Urinary bladder (tissue), 4 donors: ENCODE measurements around the gene KLHL7. TPM values are rescaled to one million over a fixed set of nuclear protein-coding genes. Genes with fewer than 3 reads are reported as not detected.
"Not testable (repeated sequence)": the region's sequence is repeated elsewhere in the genome, so short reads cannot be mapped to it uniquely, and the experiment has no call there.

Experiments
- DNase-seq: peaks from one replicate; pipeline ENCODE4 v3.0.0-alpha.2; 2015; ENCODE audit errors: extremely low spot score
- H3K27ac ChIP-seq: one replicate; pipeline ENCODE4 v1.5.1; 2013; ENCODE audit warnings: low read depth, mild to moderate bottlenecking, moderate library complexity
- H3K36me3 ChIP-seq: one replicate; pipeline ENCODE4 v1.6.1; 2013; ENCODE audit warnings: mild to moderate bottlenecking, moderate library complexity; ENCODE audit not compliant: insufficient read depth
- H3K4me1 ChIP-seq: one replicate; pipeline ENCODE4 v1.6.1; 2013; ENCODE audit warnings: mild to moderate bottlenecking, moderate library complexity; ENCODE audit not compliant: insufficient read depth
- H3K4me3 ChIP-seq: one replicate; pipeline ENCODE4 v1.5.1; 2013; ENCODE audit warnings: low read depth, low read length
- WGBS: extraction: QIAGEN DNeasy Blood & Tissue Kit; methylation state at CpG from one replicate; pipeline ENCODE4 v1.1.7; 2013; 5-methylcytosine and 5-hydroxymethylcytosine counted together
- polyA plus RNA-seq: library from polyadenylated mRNA; stranded (reverse); fragments of 200-250 nt; gene quantifications from one replicate; pipeline ENCODE4 v1.2.3, GENCODE V29; 2013
- total RNA-seq: library from RNA; depleted of rRNA; stranded (reverse); fragments of >200 nt; gene quantifications from one replicate; pipeline ENCODE4 v1.2.3, GENCODE V29; 2014
- donor health status: healthy with polysubstance abuse.
- donor health status: healthy.

Gene KLHL7
- total and polyA plus RNA-seq, 2 donors = 26.4 to 38.5 TPM

GRCh38 chr7:23220690-23221305 is 115.2 kb downstream of the KLHL7 start:
- H3K27ac ChIP-seq = no peak overlapping the region
- DNase-seq = no peak
- no peak overlapping the region for H3K4me3 ChIP-seq
- 55% methylated on average over 10 of the region's 10 CpGs for WGBS
- H3K4me1 ChIP-seq = no peaks in the 10 kb centered on the region
- no peaks in the 10 kb centered on the region for H3K36me3 ChIP-seq

GRCh38 chr7:23222439-23223030 is 117.0 kb downstream of the KLHL7 start:
- DNase-seq = no peak
- H3K27ac ChIP-seq = no peak overlapping the region
- WGBS = 41% methylated on average over 5 of the region's 5 CpGs

GRCh38 chr7:23224364-23224763 is 118.8 kb downstream of the KLHL7 start:
- not testable (repeated sequence) for DNase-seq, H3K36me3 ChIP-seq
- WGBS = 91% methylated on average over 4 of the region's 4 CpGs

More at GRCh38 chr7:23222439-23223030, 117.0 kb downstream of the KLHL7 start:
- no peaks in the 10 kb centered on the region for H3K4me1 ChIP-seq
- no peaks in the 10 kb centered on the region for H3K36me3 ChIP-seq
- H3K4me3 ChIP-seq = no peak overlapping the region

GRCh38 chr7:23226844-23227450 is 121.4 kb downstream of the KLHL7 start:
- WGBS = 67% methylated on average over 4 of the region's 4 CpGs
- Histone ChIP-seq H3K36me3 (no peaks in the 10 kb centered on the region), H3K27ac (no peak overlapping the region), H3K4me1 (no peaks in the 10 kb centered on the region), H3K4me3 (no peak overlapping the region)
- DNase-seq = no peak

More at GRCh38 chr7:23224364-23224763, 118.8 kb downstream of the KLHL7 start:
- not testable (repeated sequence) for H3K4me1 ChIP-seq, H3K4me3 ChIP-seq, H3K27ac ChIP-seq

Other genes starting within 250 kb of the KLHL7 start
- 79.1 TPM for gene HYCC1, start 91.7 kb upstream of the KLHL7 start, total RNA-seq
- gene HYCC1, start 91.7 kb upstream of the KLHL7 start, polyA plus RNA-seq = 19.4 TPM
- gene NUP42, start 76.3 kb downstream of the KLHL7 start, total RNA-seq = 50.4 TPM
- gene NUP42, start 76.3 kb downstream of the KLHL7 start, polyA plus RNA-seq = 28.5 TPM
- 48.1 TPM for gene GPNMB, start 141.0 kb downstream of the KLHL7 start, total RNA-seq
- 62.2 TPM for gene GPNMB, start 141.0 kb downstream of the KLHL7 start, polyA plus RNA-seq
- 42.8 TPM for gene MALSU1, start 193.6 kb downstream of the KLHL7 start, total RNA-seq
- 60.8 TPM for gene MALSU1, start 193.6 kb downstream of the KLHL7 start, polyA plus RNA-seq